ENCODE data around the gene NCAPD3.

GRCh38 chr11:134155946-134156865, 67.6 kb downstream of the NCAPD3 start:
- TF ChIP-seq POLR2A (IDR thresholded peaks at IDR 0.05) (no peak), CTCF (IDR thresholded peaks at IDR 0.05) (no peak), POLR2AphosphoS5 (IDR thresholded peaks at IDR 0.05) (no peak)
